ENCODE results near the gene HMCN2.

- TF ChIP-seq CTCF (conservative IDR thresholded peaks at IDR 0.05) (no peak), EZH2 (IDR thresholded peaks at IDR 0.05; ENCODE audit: low read depth) (no peak)
These were observed 88.8 kb downstream of the HMCN2 start for GRCh38 chr9:130354378-130354777.
